ENCODE results near the gene SBF1. TPM values are rescaled to one million over a fixed set of nuclear protein-coding genes. Genes with fewer than 3 reads are reported as not detected.

Gene SBF1
- total and polyA plus RNA-seq, 2 experiments from 2014 or later, result 25.2 to 92.0 TPM

GRCh38 chr22:50475652-50476002, 792 bp upstream of the SBF1 start:
- peak overlapping the region; percentile 65; the same call in 1 of the 2 replicates for H3K4me3 ChIP-seq
- peaks cover 17% of the 10 kb centered on the region for H3K4me1 ChIP-seq (ENCODE audit: insufficient read depth)
- no peaks in the 10 kb centered on the region for H3K27me3 ChIP-seq (replicated peaks; ENCODE audit: insufficient read depth)
- H3K79me2 ChIP-seq (ENCODE audit: insufficient read depth), result peaks cover 40% of the 10 kb centered on the region
- no peaks in the 10 kb centered on the region for H3K36me3 ChIP-seq (ENCODE audit: low read depth)
- no peak overlapping the region for H3K4me2 ChIP-seq (ENCODE audit: unreplicated experiment)
- peak overlapping the region; percentile 75 for H3K9ac ChIP-seq
- no peaks in the 10 kb centered on the region for H3K9me3 ChIP-seq (ENCODE audit: low read depth)
- TF ChIP-seq EZH2 (IDR thresholded peaks at IDR 0.05; ENCODE audit: insufficient read depth, poor library complexity, severe bottlenecking) (no peak), EZH2phosphoT487 (IDR thresholded peaks at IDR 0.05; ENCODE audit: insufficient read depth, low read depth) (no peak)
- no peak overlapping the region for H3K27ac ChIP-seq
- in situ Hi-C loops (cut with MboI), result no loop called here
- H3K9me2 ChIP-seq (ENCODE audit: insufficient read depth), result no peaks in the 10 kb centered on the region
- no peaks in the 10 kb centered on the region; the same call in 1 of the 2 replicates for H4K20me1 ChIP-seq (ENCODE audit: insufficient read depth)
- H3F3A ChIP-seq (ENCODE audit: insufficient read depth), result no peaks in the 10 kb centered on the region
- peak overlapping the region; percentile 75 for H2AFZ ChIP-seq
- no peak for DNase-seq
- WGBS, 2 experiments (ENCODE audit: low coverage in 1 of 2, low lambda C conversion rate in 2 of 2, missing lambda C conversion rate in 2 of 2), result 92 to 94% methylated on average over 6 of the region's 6 CpGs

GRCh38 chr22:50473855-50474671, 772 bp downstream of the SBF1 start:
- WGBS, 2 experiments (ENCODE audit: low coverage in 1 of 2, low lambda C conversion rate in 2 of 2, missing lambda C conversion rate in 2 of 2), result 2% methylated on average over 32 to 58 of the region's 62 CpGs
- H3K9ac ChIP-seq, result peak overlapping the region; percentile 83
- no peaks in the 10 kb centered on the region for H3K27me3 ChIP-seq (replicated peaks; ENCODE audit: insufficient read depth)
- no peak for TF ChIP-seq EZH2 (IDR thresholded peaks at IDR 0.05; ENCODE audit: insufficient read depth, poor library complexity, severe bottlenecking)
- TF ChIP-seq EZH2phosphoT487 (IDR thresholded peaks at IDR 0.05; ENCODE audit: insufficient read depth, low read depth), result no peak
- H3K9me3 ChIP-seq (ENCODE audit: low read depth), result no peaks in the 10 kb centered on the region
- no peaks in the 10 kb centered on the region for H3K36me3 ChIP-seq (ENCODE audit: low read depth)
- peaks cover 56% of the 10 kb centered on the region for H3K79me2 ChIP-seq (ENCODE audit: insufficient read depth)
- peak overlapping the region; percentile 74 for H3K27ac ChIP-seq
- in situ Hi-C loops (cut with MboI), result no loop called here
- no peaks in the 10 kb centered on the region for H3F3A ChIP-seq (ENCODE audit: insufficient read depth)
- no peaks in the 10 kb centered on the region; the same call in 1 of the 2 replicates for H4K20me1 ChIP-seq (ENCODE audit: insufficient read depth)
- no peaks in the 10 kb centered on the region for H3K9me2 ChIP-seq (ENCODE audit: insufficient read depth)
- peak; percentile 90 for DNase-seq
- no peak overlapping the region for H2AFZ ChIP-seq
- H3K4me2 ChIP-seq (ENCODE audit: unreplicated experiment), result peak overlapping the region; percentile 88
- peaks cover 27% of the 10 kb centered on the region for H3K4me1 ChIP-seq (ENCODE audit: insufficient read depth)
- H3K4me3 ChIP-seq, result peak overlapping the region; percentile 80

- no peaks in the 10 kb centered on the region for H3K9me2 ChIP-seq (ENCODE audit: insufficient read depth)
- H3K36me3 ChIP-seq (ENCODE audit: low read depth), result no peaks in the 10 kb centered on the region
- H3K9ac ChIP-seq, result peak overlapping the region; percentile 83
- no peak overlapping the region for H2AFZ ChIP-seq
- no peaks in the 10 kb centered on the region for H3F3A ChIP-seq (ENCODE audit: insufficient read depth)
- peak overlapping the region; percentile 74; the same call in 1 of the 2 replicates for H3K27ac ChIP-seq
- peaks cover 66% of the 10 kb centered on the region for H3K79me2 ChIP-seq (ENCODE audit: insufficient read depth)
- WGBS, 2 experiments (ENCODE audit: low coverage in 1 of 2, low lambda C conversion rate in 2 of 2, missing lambda C conversion rate in 2 of 2), result 83 to 86% methylated on average over 6 of the region's 6 CpGs
- no peaks in the 10 kb centered on the region; the same call in 1 of the 2 replicates for H4K20me1 ChIP-seq (ENCODE audit: insufficient read depth)
- TF ChIP-seq EZH2 (IDR thresholded peaks at IDR 0.05; ENCODE audit: insufficient read depth, poor library complexity, severe bottlenecking) (no peak), EZH2phosphoT487 (IDR thresholded peaks at IDR 0.05; ENCODE audit: insufficient read depth, low read depth) (no peak)
- H3K4me3 ChIP-seq, result peak overlapping the region; percentile 80
- H3K4me2 ChIP-seq (ENCODE audit: unreplicated experiment), result peak overlapping the region; percentile 88
- DNase-seq, result peak; percentile 34
- in situ Hi-C loops (cut with MboI), result no loop called here
- H3K4me1 ChIP-seq (ENCODE audit: insufficient read depth), result peaks cover 27% of the 10 kb centered on the region
- no peaks in the 10 kb centered on the region for H3K27me3 ChIP-seq (replicated peaks; ENCODE audit: insufficient read depth)
- no peaks in the 10 kb centered on the region for H3K9me3 ChIP-seq (ENCODE audit: low read depth)
These were observed 1.7 kb downstream of the SBF1 start for GRCh38 chr22:50473088-50473487.

DNA sequence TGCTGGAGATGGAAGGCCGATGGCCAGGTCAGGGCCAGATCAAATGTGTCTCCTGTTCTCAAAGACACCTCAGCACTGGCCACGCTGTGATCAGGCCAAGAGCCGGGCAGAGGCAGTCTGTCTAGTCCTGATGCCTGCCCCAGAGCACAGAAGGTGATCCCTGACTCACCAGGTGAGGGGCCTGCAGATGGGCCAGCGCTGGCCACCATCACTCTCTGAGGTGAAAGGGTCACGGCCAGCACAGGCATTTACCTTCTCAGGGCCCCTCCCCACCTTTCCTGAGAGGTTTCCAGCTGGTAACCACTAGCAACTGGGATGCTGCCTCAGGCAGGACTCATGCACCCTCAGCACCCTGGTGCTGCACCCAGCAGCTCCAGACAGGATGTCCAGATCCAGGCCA, 2.9 kb downstream of the SBF1 start:
- Histone ChIP-seq H3K4me1 (ENCODE audit: insufficient read depth) (peaks cover 27% of the 10 kb centered on the region), H3K9me3 (ENCODE audit: low read depth) (no peaks in the 10 kb centered on the region), H4K20me1 (ENCODE audit: insufficient read depth) (no peaks in the 10 kb centered on the region; the same call in 1 of the 2 replicates), H3K9me2 (ENCODE audit: insufficient read depth) (no peaks in the 10 kb centered on the region), H3K9ac (no peak overlapping the region; the same call in 1 of the 2 replicates), H3K4me2 (ENCODE audit: unreplicated experiment) (no peak overlapping the region), H3K4me3 (no peak overlapping the region), H3K27me3 (replicated peaks; ENCODE audit: insufficient read depth) (no peaks in the 10 kb centered on the region), H2AFZ (no peak overlapping the region), H3K36me3 (ENCODE audit: low read depth) (no peaks in the 10 kb centered on the region), H3K79me2 (ENCODE audit: insufficient read depth) (peaks cover 70% of the 10 kb centered on the region), H3K27ac (no peak overlapping the region), H3F3A (ENCODE audit: insufficient read depth) (no peaks in the 10 kb centered on the region)
- WGBS, 2 experiments (ENCODE audit: low coverage in 1 of 2, low lambda C conversion rate in 2 of 2, missing lambda C conversion rate in 2 of 2), result 65% methylated on average over 5 of the region's 5 CpGs
- no peak for TF ChIP-seq EZH2phosphoT487 (IDR thresholded peaks at IDR 0.05; ENCODE audit: insufficient read depth, low read depth)
- TF ChIP-seq EZH2 (IDR thresholded peaks at IDR 0.05; ENCODE audit: insufficient read depth, poor library complexity, severe bottlenecking), result no peak
- DNase-seq, result no peak
- in situ Hi-C loops (cut with MboI), result no loop called here

Measured in GM23248 (cell line).